Measurements from ENCODE around the gene TBC1D19.
"Not testable (repeated sequence)": the region's sequence is repeated elsewhere in the genome, so short reads cannot be mapped to it uniquely, and the experiment has no call there.

Gene TBC1D19

DNA sequence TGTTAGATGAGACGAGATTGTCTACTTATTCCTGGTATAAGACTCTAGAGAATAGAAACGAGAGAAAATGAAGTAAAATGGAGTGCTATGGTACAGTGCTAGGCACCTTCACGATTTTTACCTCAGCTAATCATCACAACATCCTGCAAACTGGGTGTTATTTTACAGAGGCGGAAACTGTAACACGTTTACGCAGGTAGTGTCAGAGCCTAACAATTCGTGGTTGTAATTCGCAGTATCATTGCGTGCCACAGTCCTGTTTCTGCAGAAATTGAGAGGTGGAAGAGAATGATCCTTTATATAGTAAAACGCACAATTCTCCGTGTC, 383 bp upstream of the TBC1D19 start:
- no peak for DNase-seq (ENCODE audit: low read depth)
- TF ChIP-seq, protein P1, sequence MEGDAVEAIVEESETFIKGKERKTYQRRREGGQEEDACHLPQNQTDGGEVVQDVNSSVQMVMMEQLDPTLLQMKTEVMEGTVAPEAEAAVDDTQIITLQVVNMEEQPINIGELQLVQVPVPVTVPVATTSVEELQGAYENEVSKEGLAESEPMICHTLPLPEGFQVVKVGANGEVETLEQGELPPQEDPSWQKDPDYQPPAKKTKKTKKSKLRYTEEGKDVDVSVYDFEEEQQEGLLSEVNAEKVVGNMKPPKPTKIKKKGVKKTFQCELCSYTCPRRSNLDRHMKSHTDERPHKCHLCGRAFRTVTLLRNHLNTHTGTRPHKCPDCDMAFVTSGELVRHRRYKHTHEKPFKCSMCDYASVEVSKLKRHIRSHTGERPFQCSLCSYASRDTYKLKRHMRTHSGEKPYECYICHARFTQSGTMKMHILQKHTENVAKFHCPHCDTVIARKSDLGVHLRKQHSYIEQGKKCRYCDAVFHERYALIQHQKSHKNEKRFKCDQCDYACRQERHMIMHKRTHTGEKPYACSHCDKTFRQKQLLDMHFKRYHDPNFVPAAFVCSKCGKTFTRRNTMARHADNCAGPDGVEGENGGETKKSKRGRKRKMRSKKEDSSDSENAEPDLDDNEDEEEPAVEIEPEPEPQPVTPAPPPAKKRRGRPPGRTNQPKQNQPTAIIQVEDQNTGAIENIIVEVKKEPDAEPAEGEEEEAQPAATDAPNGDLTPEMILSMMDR (IDR thresholded peaks at IDR 0.05; ENCODE audit: low read length, missing control alignments): no peak
- peak overlapping the region; percentile 80 for H3K4me3 ChIP-seq (replicated peaks; ENCODE audit: low read depth, low read length)

DNA sequence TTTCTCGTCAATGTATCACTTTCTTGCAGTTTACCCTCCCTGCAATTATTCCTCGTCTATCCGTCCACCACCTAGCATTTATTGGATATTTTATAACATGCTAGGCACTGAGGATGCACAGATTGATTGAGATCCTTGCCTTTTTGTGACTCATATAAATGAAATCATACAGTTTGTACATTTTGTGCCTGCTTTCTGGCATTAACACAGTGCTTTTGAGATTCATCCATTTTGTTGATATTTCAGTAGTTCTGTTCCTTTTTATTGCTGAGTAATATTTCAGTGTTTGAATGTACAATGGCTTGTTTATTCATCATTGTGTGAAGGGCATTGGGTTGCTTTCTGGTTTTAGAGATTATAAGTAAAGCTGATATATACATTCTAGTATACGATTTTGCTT, 841 bp downstream of the TBC1D19 start:
- TF ChIP-seq, protein P1 (IDR thresholded peaks at IDR 0.05; ENCODE audit: low read length, missing control alignments): no peak
- no peak for DNase-seq (ENCODE audit: low read depth)
- peak overlapping the region; percentile 80 for H3K4me3 ChIP-seq (replicated peaks; ENCODE audit: low read depth, low read length)

DNA sequence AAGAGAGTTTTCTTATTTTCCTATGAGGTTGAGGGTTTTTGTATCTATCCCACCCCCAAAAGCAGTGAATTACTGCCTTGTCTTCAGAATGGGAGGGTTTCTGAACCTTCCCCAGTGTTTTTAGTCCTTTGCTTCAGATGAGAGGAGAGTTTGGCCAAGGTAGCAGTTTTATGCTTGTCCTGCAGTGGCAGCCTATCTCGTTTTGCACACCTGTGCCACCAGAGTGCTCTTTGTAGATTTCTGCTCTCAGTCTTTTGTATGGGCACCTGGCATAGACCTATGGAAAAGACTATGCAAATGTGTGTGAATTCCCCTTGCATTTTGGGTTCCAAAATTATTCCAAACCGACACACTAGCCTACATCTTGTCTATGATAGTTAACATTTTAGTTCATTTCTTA, 5.8 kb downstream of the TBC1D19 start:
- TF ChIP-seq, protein P1 (IDR thresholded peaks at IDR 0.05; ENCODE audit: low read length, missing control alignments): no peak
- no peak overlapping the region for H3K4me3 ChIP-seq (replicated peaks; ENCODE audit: low read depth, low read length)
- no peak for DNase-seq (ENCODE audit: low read depth)

DNA sequence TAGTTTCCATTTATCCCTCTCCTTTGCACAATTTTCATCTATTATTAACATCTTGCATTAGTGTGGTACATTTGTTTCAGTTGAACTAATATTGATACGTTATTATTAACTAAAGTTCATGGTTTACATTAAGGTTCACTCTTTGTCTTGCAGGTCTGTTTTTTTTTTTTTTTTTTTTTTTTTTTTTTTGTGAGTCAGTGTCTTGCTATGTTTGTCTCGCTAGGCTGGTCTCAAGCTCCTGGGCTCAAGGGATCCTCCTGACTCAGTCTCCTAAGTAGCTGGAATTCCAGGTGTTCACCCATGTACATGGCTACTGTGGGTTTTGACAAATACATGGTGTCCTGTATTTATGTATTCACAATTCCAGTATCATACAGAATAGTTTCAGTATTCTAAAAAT, 6.8 kb downstream of the TBC1D19 start:
- no peak for DNase-seq (ENCODE audit: low read depth)
- TF ChIP-seq, protein P1 (IDR thresholded peaks at IDR 0.05; ENCODE audit: low read length, missing control alignments): no peak
- no peak overlapping the region for H3K4me3 ChIP-seq (replicated peaks; ENCODE audit: low read depth, low read length)

DNA sequence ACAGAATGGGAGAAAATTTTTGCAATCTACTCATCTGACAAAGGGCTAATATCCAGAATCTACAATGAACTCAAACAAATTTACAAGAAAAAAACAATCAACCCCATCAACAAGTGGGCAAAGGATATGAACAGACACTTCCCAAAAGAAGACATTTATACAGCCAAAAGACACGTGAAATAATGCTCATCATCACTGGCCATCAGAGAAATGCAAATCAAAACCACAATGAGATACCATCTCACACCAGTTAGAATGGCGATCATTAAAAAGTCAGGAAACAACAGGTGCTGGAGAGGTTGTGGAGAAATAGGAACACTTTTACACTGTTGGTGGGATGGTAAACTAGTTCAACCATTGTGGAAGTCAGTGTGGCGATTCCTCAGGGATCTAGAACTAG, 9.7 kb downstream of the TBC1D19 start:
- not testable (repeated sequence) for H3K4me3 ChIP-seq (replicated peaks; ENCODE audit: low read depth, low read length); DNase-seq (ENCODE audit: low read depth)

DNA sequence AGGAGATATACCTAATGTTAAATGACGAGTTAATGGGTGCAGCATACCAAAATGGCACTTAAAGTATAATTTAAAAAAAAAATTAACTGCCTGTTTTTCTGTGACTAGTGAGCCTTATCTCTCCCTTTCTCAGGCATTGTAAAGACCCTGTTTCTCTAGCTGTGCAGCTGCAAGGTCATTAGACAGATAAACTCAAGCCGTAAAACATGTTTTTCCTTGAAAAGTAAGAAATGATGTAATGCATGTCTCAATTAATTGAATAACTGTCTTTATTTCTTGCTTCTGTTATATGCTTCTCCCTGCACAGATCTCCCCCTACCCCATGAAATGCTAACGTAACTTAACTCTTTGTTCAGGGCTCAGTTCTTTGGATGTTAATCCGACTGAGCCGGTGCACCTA, 10.5 kb downstream of the TBC1D19 start:
- no peak overlapping the region for H3K4me3 ChIP-seq (replicated peaks; ENCODE audit: low read depth, low read length)
- DNase-seq (ENCODE audit: low read depth): no peak
- TF ChIP-seq, protein P1 (IDR thresholded peaks at IDR 0.05; ENCODE audit: low read length, missing control alignments): no peak

DNA sequence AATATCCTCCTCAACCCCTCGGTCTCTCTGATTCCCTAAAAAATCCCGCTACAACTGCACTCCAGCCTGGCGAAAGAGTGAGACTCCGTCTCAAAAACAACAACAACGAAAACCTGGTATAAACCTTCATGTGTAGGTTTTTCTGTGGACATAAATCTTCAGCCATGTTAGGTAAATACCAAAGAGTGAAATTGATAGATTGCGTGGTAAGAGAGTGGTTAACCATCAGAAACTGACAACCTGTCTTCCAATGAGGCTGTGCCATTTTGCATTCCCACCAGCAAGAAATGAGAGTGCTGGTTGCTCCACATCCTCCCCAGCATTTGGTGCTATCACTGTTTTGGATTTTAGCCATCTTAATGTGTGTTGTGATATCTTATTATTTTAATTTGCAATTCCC, 10.9 kb downstream of the TBC1D19 start:
- TF ChIP-seq, protein P1 (IDR thresholded peaks at IDR 0.05; ENCODE audit: low read length, missing control alignments): no peak
- H3K4me3 ChIP-seq (replicated peaks; ENCODE audit: low read depth, low read length): no peak overlapping the region
- no peak for DNase-seq (ENCODE audit: low read depth)

DNA sequence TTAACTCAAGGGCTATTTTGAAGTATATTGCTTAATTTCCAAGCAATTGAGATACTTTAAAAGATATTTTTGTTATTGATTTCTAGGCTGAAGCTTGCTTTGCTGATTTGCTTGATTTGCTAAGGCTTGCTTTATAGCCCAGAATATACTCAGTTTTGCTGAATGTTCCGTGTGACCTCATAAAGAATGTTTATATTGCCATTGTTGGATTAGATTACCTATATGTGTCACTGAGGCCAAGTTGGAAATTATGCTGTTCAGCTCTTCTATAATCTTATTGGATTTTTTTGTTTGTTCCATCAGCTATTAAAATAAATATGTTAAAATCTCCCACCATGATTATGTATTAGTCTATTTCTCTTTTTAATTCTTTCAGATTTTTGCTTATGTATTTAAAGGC, 13.0 kb downstream of the TBC1D19 start:
- no peak overlapping the region for H3K4me3 ChIP-seq (replicated peaks; ENCODE audit: low read depth, low read length)
- TF ChIP-seq, protein P1 (IDR thresholded peaks at IDR 0.05; ENCODE audit: low read length, missing control alignments): no peak
- DNase-seq (ENCODE audit: low read depth): no peak
